Stimulated activated CD8-positive, alpha-beta memory T cell treated with anti-CD3 and anti-CD28 coated beads, Interleukin-4, amount 100 ng/mL, for 1 hour (primary cell): ENCODE measurements around the gene KIF18B.

Experiments
- DNase-seq, 2 donors: peaks; one replicate each; pipeline ENCODE4 v3.0.0-alpha.2; 2020; ENCODE audit warnings: low read depth in 2 of 2, low spot score in 1 of 2

Gene KIF18B

DNA sequence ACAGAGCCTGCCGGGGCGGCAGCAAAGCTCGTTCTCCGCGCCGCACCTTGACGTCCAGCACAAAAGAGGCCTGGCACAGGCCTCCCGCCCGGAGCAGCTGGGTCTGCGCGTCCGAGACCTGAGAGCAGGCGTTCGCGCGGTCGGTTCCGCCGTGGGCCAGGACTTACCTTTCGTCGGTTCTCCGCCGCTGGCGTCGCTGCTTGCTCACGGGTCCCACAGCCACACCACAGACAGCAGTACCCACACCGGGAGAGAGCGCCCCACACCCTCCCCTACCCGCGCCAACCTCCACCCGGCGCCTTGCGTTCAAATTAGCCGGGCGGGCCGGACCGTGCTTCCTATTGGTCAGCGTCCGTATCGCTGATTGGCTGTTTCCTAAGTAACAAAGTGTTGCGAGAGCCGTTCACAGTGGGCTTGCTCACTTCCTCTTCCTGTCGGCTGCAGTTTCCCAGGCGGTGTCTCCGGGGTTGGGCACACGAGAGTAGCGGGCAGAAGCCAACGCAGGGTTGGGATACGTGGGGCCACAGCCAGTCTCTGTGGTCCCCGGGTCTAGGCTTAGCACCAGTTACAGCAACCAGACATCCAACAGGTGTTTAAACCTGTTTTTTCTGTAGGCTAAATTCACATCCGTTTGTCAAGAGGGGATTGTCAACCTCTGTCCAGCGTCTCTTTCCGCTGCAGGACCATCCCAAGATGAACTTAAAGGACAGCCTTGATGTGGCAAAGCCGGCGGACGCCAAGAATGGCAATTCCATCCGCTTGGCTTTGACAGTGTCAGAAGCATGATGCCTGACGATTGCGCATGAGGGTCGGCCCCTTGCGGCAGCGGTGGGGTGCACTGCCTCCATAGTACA lies at the start of gene KIF18B:
Gene KIF18B (minus strand): TSS at position 313 of the 854 bp plus-strand sequence. CDS start 11,429 bp downstream, outside the sequence.
- DNase-seq = peak; percentile 73 to 76

DNA sequence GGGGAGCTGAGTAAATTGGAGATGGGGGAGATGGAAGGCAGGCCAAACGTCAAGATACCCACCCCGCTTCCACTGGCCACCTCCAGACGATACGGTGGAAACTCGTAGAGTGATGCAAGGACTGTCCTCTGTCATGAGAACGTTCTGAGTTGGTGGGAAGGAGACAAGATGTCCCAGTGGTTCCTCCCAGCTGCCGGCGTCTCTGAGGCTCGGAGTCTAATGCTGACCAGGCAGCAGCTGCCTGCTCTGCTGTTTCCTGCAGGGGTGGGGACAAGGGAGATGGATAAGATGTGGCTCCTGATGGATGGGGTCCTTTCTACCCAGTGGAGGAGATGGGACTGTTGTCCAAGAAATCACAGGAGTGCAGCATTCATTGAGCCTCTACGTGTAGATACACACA lies 48.7 kb upstream of the KIF18B start:
- no peak for DNase-seq

DNA sequence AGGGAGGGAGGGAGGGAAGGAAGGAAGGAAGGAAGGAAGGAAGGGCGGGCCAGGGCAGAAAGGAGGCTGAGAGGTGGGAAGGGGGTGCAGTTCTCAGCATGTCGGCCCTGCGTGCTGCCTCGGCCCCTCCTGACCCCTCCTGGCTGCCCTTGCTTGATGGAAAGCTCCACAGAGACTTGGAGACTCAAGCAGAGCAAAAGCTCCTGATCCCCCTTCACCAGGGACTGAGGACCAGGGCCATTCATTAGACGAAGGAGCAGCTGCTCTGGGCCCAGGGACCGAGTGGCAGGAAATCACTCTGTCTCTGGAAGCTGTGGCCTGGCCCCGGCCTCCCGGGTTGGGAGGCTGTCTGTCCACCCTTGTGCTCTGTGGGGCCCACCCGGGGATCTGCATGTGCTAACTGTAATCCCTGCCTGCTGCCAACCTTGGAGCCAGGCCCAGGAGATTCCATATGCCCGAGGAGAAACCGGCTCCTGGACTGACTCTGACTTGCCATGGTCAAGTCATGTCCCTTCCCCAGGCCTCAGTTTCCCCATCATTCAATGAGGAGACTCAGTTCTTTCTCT lies 47.9 kb upstream of the KIF18B start:
- DNase-seq = no peak

DNA sequence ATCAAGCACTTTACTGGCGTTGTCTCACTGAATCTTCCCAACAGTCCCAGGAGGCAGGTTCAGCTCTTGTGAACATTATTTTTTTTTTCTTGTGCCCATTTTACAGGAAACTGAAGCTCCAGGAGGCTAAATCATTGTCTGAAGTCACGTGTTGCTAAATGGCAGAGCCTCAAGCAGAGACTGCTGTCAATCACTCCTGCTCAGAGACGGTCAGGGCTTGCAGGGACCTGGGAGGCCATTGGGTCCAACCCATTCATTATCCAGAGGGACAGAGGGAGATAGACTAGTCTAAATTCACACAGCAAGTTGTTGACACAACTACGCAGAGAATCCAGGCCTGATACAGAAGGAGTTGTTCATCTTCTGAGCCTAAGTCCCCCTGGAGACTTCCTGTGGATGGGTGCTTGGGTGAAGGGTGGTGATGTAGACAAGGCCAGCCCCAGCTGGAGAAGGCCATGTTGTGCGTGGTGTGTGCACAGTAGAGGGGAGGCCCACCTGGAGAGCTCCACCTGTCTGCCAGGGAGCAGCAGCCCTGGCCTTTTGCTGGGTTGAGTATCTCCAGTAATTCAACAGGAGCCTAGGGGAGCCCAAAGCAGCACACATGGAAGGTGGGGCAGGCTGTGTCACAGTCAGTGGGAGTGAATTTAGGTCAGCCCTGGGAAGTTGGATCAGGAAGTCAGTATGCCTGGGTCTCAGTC lies 44.8 kb upstream of the KIF18B start:
- no peak for DNase-seq

DNA sequence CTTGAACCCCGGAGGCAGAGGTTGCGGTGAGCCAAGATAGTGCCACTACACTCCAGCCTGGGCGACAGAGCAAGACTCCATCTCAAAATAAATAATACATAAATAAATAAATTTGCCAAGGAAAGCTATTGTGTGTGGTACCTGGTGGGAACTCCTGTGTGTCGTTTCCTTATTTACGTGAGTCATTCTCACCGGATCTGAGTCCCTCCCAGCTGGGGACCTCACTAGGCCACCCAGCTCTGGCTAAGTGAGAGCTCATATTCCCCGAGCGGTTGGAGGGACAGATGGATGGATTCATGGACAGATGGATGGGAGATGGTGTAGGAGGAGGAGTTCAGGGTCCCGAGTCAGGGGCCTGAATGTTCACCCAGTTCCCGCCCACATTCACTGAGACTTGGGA lies 43.4 kb upstream of the KIF18B start:
- no peak for DNase-seq

DNA sequence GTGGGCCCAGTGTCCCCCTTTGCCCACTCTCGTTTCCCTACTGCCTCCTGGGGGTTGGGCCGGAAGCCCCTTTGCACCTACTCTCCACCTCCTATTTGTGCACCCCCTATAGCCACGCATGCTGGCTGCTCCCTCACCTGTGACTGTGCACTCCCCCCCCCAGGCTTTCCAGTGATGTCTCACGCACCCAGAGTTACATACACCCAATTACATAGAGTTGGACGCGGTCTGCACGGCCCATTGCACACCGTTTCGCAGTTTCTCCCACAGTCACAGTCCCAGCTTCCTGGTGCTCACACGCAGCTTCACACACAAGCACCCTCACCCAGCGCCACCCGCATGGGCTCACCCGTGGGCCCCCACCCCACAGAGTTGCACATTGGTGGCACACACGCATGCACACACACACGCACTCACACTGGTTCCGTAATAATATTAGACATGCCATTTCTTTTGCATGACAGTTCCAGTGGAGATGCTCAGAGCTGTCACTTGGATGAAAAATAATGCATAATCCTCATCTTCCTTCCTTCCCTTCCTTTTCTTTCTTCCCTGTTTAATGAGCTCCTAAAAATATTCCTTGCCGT lies 42.1 kb upstream of the KIF18B start:
- no peak for DNase-seq

DNA sequence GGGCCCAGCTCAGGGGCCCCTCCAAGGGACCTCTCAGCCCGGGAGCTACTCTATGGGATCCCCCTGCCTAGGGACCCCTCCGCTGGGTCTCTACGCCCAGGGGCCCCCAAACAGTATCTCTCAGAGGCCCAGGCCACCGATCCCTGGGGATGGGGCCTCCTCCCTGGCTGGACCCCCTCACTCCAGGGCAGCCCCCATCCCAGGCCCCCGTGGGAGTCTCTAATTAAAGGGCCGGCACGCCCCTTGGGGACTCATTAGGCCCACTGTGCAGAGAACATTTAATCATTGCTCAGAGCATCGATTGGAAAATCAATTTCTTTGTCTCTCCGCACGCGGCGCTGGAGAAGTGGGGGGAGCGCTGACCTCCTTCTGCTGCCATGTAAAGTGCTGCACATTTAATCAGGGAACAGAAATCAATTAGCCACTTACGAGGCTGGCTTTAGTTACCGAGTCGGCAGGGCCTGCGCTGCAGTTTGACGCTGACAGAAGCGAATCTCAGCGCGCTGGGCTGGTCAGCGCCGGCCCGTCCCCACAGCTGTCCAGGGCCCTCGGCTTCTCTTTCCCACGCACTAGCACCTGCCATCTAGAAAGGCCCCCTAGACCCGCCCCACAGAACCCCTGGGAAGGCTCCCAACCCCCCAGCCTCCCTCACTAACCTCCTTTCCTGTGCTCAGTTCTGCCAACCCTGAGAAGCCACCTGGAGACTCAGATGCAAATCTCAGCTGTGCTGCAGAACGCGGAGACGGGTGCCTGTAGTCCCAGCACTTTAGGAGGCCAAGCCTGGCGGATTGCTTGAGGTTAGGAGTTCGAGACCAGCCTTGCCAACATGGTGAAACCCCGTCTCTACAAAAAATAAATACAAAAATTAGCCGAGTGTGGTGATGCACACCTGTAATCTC lies 40.7 kb upstream of the KIF18B start:
- DNase-seq = no peak

DNA sequence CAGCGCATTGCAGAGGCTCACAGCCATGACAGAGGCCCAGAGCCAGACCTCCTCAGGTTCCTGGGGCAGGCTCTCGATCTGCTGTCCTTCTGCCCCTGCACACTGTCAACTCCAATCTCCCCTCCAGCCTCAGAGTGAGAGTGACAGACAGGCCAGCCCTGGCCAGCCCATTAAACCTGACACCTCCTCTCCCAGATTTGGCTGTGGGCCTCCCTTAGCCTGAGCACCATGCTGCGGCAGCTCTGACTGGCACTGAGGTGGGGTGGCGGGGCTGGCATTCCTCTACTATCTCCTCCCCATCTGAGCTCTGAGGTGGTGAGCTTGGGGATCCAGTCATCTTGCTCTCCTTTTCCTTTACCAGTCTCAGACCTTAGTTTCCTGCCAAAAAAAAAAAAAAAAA lies 36.0 kb upstream of the KIF18B start:
- DNase-seq = no peak

DNA sequence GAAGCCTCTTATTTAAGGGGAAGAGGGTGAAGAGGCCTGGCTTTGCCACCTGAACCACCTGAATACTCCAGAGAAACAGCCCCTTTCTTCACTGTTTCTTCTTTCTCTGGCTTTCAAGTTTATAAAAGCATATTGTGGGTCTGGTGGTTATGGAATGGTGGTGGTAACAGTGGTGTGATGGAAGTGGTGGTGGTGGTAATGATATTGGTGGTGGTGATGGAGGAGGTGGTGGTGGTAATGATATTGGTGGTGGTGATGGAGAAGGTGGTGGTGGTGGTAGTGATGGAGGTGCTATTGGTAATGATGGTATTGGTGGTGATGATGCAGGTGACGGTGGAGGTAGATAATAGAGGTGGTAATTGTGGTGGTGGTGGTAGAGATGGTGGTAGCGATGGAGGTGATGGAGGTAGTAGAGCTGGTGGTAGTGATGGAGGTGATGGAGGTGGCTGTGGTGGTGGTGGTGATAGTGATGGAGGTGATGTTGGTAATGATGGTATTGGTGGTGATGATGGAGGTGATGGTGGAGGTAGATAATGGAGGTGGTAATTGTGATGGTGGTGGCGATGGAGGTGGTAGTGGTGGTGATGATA lies 34.6 kb upstream of the KIF18B start:
- no peak for DNase-seq

DNA sequence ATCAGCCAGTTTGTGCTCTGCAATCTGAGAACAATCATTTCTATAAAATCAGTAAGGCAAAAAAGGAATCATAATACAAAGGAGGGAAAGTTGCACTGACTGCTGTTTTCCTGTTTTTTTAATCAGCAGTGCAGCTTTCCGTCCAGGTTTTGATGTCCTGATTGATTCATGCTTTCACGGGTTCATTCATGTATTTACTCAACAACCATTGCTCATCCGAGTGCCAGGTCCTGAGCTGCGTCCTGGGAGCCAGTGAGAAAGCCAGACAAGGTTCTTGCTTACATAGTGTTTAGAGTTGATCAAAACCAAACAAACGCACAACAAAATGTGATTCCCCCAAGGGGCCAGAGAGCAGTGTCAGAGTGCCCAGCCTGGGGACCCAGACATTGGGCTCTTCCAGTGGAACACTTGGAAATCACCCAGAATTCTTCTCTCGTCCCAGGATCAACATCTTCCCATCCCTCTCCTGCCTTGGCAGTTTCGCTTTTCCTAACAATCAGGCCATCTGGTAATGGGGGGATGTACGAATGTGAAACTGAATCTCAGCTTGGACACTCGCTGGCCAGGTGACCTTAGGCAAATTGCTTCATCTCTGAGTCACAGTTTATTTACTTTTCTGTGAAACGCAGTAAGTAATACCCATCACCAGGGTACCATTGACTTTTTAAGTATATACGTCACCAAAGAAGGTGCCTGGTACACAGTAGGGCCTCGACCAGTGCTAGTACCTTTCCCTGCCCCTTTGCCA lies 33.8 kb upstream of the KIF18B start:
- DNase-seq = no peak

DNA sequence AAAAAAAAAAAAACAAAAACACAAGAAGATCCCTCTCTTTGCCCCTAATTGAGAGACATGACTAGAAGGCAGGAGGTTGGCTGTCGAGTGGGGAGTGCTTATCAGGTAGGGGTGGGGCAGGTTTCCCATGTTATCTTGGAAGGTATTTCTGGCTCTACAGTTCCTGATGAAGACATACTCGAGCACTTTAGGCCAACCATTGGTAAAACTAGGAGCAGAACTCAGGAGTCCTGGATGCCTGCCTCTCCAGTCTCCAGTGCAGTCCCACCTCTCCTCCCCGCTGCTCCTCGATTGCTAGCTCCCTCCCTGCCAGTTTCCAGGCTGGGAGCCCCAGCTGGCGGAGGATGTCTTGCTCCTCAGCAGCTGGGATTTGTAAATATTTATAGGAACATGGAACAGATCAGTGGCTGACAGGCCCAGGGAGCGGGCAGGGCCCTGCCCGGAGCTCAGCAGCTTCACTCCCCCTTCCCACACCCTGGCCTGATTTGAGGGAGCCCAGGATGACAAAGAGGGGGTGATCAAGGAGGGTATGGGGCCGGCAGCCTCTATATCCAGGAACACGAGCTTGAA lies 31.9 kb upstream of the KIF18B start:
- DNase-seq = no peak

DNA sequence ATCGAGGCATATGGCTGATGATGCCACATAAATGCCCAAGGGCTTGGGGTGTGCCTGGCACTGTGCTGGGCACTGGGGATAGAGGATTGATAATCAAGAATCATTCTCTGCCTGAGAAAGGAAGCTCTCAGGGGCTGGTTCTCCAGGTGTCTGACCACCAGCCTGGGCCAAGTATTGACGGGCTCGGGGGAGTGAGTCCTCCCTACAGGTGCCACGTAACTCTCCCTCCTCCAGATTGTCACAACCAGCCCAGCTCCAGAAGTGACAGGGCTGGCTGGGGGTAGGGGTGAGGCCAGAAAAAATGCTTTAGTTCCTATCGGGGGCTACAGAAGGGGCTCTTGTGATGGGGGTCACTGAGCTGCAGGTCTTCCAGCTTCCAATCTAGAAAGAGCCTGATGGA lies 31.2 kb upstream of the KIF18B start:
- no peak for DNase-seq

DNA sequence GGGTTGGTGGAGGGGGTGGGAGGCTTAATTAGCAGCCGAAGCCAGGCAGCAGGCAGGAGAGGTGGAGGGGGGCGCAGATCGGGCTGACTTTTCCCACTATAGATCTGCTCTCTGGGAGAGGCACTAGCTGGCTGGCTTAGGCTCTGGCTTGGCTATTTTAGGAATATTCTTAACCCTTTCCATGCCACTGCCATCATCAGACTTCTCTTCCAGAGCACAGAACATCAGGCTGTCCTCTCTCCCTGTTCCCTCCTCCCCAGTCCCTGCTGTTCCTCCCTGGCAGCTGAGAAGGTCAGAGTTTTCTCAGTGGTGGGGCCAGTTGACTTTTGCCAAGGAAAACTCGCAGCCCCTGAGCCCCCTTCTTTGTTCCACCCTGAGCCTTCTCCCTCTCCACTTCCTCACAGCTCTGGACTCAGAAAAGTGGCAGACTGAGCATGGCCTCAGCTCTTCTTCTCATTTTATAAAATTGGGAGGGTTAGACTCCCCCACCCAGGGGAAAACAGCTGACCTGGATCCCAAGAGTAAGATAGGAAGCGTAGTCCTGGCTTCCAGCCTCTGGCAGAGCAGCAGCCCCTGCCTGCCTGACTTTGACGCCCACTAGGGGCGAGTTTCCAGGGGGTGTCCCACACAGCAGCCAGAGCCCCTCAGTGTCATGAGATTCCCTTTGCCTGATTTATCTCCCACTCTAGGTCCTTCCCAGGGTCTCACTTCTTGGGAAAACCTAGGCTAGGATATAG lies 30.4 kb upstream of the KIF18B start:
- DNase-seq = no peak

DNA sequence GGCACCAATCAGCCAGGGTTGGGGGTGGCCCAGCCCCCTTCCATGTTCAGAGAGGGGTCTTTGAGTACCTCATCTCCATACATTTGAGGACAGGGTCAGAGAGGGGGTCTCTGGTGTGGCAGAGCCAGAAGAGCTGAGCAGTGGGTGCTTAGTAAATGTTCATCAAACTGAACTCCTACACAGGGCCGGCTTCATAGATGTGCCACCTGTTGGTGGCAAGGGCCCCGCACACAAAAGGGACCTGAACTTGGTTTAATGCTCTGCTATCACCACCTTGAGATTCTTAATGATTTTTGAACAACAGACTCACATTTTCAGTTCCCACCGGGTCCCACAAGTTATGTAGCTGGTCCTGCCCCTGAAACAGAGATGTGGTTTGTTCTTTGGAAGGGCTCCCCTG lies 29.5 kb upstream of the KIF18B start:
- DNase-seq = no peak

DNA sequence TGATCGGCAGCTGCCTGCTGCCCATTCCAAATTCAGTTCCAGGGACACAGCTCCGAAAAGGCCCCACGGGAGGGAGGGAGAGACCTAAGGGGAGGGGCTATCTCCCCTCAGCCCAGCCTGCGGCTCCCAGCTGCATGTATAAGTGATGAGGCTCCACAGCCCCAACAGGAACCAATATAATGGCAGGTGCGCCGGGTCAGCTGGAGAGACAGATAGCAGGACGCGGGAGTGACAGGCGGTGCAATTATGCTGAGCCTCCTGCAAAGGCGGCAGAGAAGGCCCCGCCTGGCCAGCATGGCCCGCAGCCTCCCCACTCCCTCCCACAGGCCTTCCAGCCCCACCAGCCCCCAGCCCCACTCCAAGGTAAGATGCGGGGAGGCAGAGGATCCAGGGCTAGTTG lies 28.6 kb upstream of the KIF18B start:
- no peak for DNase-seq

DNA sequence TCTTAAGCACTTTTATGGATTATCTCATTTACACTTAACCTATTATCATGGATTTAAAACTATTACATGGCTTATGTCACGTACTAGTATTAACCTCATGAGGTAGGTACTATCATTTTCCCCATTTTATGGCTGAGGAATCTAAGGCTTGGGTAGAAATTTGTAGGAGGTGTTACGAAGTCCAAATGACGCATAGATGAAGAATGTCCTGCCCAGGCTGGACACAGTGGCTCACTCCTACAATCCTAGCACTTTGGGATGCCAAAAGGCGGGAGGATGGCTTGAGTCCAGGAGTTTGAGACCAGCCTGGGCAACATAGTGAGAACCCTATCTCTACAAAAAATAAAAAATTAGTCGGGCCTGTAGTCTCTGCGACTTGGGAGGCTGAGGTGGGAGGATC lies 25.4 kb upstream of the KIF18B start:
- DNase-seq = no peak

DNA sequence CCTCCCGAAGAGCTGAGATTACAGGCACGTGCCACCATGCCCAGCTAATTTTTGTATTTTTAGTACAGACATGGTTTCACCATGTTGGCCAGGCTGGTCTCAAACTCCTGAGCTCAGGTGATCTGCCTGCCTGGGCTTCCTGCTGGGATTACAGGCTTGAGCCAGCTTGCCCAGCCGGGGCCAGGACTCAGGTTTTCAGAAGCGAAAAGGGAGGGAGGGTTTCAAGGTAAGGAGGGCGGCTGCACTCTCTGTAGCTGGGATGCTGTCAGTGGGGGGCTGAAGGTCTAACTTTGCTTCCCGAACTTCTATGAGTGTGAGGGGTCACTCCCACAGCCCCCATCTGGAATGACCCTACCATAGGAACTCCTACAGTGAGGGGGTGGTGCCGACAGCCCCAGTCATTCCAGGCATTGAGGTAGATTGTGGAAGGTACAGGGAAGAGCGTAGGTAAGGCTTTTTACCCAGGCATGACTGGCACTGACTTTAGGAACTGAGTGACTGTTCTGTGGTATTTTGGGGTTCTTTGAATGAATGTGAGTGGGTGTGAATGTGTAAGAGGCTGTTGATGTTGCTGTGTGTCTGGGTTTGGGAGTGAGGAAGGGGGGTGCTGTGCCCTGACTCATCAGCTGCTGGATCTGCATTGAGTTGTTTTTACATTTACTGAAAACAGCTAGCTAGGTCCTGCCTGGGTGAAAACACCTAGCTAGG lies 24.4 kb upstream of the KIF18B start:
- DNase-seq = no peak

DNA sequence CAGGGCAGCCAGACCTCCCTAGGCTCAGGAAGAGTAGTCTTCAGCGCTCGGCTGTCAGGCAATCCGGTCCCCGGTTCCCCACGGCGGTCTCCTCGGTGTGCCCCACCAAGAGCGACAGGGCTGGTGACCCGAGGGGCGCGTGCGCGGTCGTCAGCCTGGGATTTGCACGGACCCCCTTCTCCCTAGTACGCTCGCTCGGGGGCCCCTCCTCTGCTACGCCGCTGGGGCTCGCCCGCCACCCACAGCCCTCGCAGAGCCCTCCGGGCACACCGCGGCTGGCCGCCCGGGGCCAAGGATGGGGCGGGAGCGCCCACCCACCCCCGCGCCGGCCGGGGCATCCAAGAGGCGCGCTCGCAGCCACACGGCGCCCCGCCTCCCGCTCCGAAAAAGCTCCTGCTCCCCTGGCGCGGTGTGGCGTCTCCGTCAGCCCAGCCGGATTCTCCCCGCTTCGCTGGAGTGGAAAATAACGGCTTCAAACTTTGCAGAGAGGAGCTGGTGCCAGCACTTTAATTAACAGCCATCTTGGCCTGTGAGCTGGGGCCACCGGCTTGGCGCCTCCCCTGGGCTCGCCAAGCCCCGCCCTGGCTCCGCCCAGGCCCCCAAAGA lies 22.7 kb upstream of the KIF18B start:
- no peak for DNase-seq
